ENCODE measurements around the gene PARP16.
"Not testable (repeated sequence)": the region's sequence is repeated elsewhere in the genome, so short reads cannot be mapped to it uniquely, and the experiment has no call there.

Gene PARP16

DNA sequence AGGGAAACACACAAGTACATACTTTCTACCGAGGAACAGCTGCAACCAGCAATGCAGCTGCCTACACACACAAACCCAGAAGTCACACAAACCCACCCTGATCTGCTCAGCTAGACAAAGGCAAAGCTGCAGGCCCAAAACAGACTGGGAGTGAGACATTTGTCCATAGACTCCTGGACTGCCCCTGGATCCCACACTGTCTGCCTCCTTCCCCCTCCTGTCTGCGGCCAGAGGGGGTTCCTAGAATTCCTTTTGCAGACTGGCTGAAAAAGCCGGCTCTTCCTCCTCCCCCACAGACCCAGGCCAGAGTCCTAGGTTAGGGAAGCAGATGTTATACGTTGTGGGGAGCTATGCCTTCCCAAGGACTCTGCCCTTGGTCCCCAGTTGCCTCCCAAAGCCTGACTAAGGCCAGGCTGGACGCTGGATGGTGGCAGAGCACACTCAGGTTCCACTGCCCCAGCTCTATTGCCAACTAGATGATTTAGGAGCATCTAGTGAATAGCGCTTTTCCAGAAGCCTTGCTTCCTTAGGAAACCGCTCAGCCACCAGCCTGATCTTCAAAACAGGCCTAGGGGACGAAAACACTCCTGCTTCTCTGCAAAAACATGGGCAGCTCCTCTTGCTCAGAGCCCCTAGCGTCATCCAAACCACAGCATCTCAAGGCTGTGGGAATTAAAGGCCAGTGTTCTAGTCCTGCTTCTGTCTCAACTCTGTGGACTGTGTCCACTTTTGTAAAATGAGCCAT lies 38.0 kb downstream of the PARP16 start:
- TF ChIP-seq, protein P1, sequence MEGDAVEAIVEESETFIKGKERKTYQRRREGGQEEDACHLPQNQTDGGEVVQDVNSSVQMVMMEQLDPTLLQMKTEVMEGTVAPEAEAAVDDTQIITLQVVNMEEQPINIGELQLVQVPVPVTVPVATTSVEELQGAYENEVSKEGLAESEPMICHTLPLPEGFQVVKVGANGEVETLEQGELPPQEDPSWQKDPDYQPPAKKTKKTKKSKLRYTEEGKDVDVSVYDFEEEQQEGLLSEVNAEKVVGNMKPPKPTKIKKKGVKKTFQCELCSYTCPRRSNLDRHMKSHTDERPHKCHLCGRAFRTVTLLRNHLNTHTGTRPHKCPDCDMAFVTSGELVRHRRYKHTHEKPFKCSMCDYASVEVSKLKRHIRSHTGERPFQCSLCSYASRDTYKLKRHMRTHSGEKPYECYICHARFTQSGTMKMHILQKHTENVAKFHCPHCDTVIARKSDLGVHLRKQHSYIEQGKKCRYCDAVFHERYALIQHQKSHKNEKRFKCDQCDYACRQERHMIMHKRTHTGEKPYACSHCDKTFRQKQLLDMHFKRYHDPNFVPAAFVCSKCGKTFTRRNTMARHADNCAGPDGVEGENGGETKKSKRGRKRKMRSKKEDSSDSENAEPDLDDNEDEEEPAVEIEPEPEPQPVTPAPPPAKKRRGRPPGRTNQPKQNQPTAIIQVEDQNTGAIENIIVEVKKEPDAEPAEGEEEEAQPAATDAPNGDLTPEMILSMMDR (IDR thresholded peaks at IDR 0.05; ENCODE audit: low read depth, low read length) = no peak
- H3K9me3 ChIP-seq (ENCODE audit: severe bottlenecking) = no peaks in the 10 kb centered on the region
- H3K4me3 ChIP-seq (ENCODE audit: low read depth, low read length) = no peak overlapping the region
- DNase-seq = no peak
- H3K36me3 ChIP-seq = peaks cover 3% of the 10 kb centered on the region; the same call in 1 of the 2 replicates
- H3K27me3 ChIP-seq (ENCODE audit: insufficient read depth, low read depth, severe bottlenecking) = no peaks in the 10 kb centered on the region
- no peak overlapping the region for H3K27ac ChIP-seq

DNA sequence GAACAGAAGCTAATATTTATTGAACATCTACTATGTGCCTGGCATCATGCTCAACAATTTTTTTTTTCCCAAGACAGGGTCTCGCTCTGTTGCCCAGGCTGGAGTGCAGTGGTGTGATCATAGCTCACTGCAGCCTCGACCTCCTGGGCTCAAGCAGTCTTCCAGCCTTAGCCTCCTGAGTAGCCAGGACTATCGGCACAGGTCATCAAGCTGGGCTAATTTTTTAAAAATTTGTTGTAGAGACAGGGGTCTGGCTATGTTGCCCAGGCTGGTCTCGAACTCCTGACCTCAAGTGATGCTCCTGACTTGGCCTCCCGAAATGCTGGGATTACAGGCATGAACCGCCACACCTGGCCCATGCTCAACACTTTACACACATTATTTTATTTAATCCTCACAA lies 39.7 kb downstream of the PARP16 start:
- TF ChIP-seq, protein P1 (IDR thresholded peaks at IDR 0.05; ENCODE audit: low read depth, low read length) = no peak
- peaks cover 3% of the 10 kb centered on the region; the same call in 1 of the 2 replicates for H3K36me3 ChIP-seq
- no peaks in the 10 kb centered on the region for H3K9me3 ChIP-seq (ENCODE audit: severe bottlenecking)
- H3K4me3 ChIP-seq (ENCODE audit: low read depth, low read length) = no peak overlapping the region
- H3K27ac ChIP-seq = peak overlapping the region; percentile 78
- no peak for DNase-seq
- H3K27me3 ChIP-seq (ENCODE audit: insufficient read depth, low read depth, severe bottlenecking) = no peaks in the 10 kb centered on the region

DNA sequence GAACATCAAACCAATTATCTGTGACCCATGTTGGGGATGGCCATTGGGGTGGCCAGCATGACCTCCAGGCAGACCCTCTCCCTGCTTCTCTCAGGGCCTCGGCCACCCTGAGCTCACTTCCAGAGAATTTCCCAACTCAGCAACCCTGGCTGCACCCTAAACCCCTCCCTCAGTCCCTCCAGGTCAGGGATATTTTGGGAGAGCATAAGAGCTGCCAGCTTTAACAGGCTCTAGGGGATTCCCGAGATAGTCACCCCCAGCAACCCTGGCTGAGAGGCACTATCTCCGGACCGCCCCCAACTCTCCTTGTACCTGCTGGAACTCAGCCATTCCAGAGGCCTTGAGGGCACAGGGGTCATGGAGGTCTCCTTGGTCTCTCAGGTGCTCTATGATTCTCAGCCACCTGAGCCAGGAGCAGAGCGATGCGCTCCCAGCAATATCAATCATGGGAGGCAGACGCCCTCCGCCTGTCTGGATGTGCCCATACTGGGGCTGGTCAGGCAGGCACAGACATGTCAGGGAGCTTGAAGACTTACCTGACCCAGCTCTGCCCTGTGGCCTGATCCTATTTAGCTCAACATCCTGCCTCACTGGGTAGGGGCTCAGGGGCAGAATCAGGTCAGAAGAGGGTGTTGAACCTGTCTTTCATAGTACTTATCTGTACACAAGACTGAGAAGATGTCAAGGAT lies 40.5 kb downstream of the PARP16 start:
- TF ChIP-seq, protein P1 (IDR thresholded peaks at IDR 0.05; ENCODE audit: low read depth, low read length) = no peak
- peak; percentile 81 for DNase-seq
- Histone ChIP-seq H3K27ac (peak overlapping the region; percentile 78), H3K4me3 (ENCODE audit: low read depth, low read length) (no peak overlapping the region), H3K36me3 (peaks cover 3% of the 10 kb centered on the region; the same call in 1 of the 2 replicates), H3K27me3 (ENCODE audit: insufficient read depth, low read depth, severe bottlenecking) (no peaks in the 10 kb centered on the region), H3K9me3 (ENCODE audit: severe bottlenecking) (no peaks in the 10 kb centered on the region)

DNA sequence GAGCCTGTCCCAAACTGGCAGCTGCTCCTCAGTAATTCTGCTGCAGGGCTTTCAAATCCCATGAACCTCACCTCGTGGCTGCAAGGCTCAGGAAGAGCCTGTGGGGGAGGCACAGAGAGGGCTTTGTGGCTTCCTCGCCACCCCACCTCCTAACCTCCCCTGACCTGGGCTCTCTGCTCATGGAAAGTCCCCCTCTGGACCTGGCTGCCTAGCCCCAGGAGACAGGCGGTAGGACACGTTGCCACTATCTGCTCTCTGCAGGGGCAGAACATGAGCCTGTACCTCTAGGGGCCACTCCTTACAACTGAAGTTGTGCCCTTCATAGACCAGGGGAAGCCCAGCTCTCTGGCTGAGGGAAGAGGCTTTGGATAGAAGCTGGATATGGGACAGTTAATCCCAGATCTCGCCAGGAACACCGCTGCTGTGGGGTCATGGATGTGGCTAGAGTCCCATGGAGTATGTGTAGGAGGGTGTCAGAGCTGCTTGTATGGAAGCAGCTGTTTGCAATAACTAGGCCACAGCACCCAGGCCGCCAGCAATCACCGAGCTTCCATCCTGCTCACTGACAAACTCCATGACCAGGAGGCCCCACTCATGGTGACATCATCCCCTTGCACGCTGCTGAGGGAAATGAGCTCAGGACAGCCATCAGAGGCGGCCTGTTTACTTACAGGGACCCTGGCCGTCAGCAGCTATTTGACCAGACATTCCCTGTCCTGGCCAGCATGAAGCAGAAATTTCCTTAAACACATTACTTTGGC lies 41.4 kb downstream of the PARP16 start:
- Histone ChIP-seq H3K4me3 (ENCODE audit: low read depth, low read length) (no peak overlapping the region), H3K27me3 (ENCODE audit: insufficient read depth, low read depth, severe bottlenecking) (no peaks in the 10 kb centered on the region), H3K36me3 (peaks cover 3% of the 10 kb centered on the region; the same call in 1 of the 2 replicates), H3K9me3 (ENCODE audit: severe bottlenecking) (no peaks in the 10 kb centered on the region), H3K27ac (peak overlapping the region; percentile 78)
- peak; percentile 36 for DNase-seq
- TF ChIP-seq, protein P1 (IDR thresholded peaks at IDR 0.05; ENCODE audit: low read depth, low read length) = no peak

DNA sequence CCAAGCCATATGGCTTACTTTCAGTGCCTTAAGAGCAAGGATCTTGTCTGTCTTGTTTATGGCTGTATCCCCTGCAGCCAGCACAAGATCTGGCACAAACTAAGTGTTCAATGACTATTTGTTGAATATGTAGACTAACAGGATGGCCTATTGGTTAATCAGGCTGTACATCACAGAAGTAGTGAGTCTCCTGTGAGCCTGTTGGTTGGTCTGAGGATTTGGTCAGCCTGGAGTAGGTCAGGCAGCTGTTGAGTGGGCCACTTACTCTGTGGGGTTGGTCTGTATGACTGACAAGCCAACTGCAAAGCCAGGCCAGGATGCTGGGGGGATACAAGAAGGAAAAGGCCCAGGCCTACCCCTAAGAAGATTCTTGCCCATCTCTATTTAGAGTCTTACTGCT lies 42.0 kb downstream of the PARP16 start:
- peak overlapping the region; percentile 78 for H3K27ac ChIP-seq
- H3K9me3 ChIP-seq (ENCODE audit: severe bottlenecking) = no peaks in the 10 kb centered on the region
- DNase-seq = no peak
- TF ChIP-seq, protein P1 (IDR thresholded peaks at IDR 0.05; ENCODE audit: low read depth, low read length) = no peak
- no peak overlapping the region for H3K4me3 ChIP-seq (ENCODE audit: low read depth, low read length)
- H3K27me3 ChIP-seq (ENCODE audit: insufficient read depth, low read depth, severe bottlenecking) = no peaks in the 10 kb centered on the region
- H3K36me3 ChIP-seq = peaks cover 3% of the 10 kb centered on the region; the same call in 1 of the 2 replicates

DNA sequence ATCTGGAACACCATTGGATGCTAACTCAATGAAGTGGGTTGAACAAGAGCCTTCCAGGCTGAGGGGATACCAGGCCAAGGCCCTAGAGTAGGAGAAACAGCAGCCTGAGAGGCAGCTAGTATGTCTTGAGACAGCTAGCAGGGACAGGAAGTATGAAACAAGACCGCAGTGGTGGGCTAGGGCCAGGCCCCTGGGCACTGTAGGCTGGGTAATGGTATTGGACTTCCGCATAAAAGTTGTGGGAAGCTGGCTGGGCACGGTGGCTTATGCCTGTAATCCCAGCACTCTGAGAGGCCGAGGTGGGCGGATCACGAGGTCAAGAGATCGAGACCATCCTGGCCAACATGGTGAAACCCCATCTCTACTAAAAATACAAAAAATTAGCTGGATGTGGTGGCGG lies 50.2 kb downstream of the PARP16 start:
- not testable (repeated sequence) for H3K9me3 ChIP-seq (ENCODE audit: severe bottlenecking); H3K27me3 ChIP-seq (ENCODE audit: insufficient read depth, low read depth, severe bottlenecking); DNase-seq; H3K4me3 ChIP-seq (ENCODE audit: low read depth, low read length); H3K36me3 ChIP-seq; H3K27ac ChIP-seq
